MV-4-11 (cell line): Measurements from ENCODE around the gene TCHHL1.

Source experiments
- DNase-seq: peaks from one replicate; lab custom pipeline; 2025; lab: John Stamatoyannopoulos, UW

TCHHL1 gene

DNA sequence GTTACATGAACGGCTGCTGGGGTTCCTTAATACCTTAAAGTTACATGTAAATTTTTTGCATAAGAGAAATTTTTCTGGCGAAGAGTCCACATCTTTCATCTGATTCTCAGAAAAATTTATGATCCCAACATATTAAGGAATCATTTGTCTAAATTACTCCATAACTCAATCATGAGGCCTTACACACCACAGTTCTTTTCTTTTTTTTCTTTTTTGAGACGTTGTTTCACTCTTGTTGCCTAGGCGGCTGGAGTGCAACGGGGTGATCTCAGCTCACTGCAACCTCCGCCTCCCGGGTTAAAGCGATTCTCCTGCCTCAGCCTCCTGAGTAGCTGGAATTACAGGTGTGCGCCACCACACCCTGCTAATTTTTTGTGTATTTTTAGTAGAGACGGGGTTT, 50.0 kb downstream of the TCHHL1 start:
- DNase-seq: no peak

- peak; percentile 84 for DNase-seq
Observed at GRCh38 chr1:152036267-152037216, 52.3 kb downstream of the TCHHL1 start, which contains the start of gene S100A11. Gene S100A11 (minus strand): TSS chr1:152037004. CDS start chr1:152036915, 89 bp downstream.

- peak; percentile 13 for DNase-seq
Observed at GRCh38 chr1:152035539-152036266, 53.2 kb downstream of the TCHHL1 start.

DNA sequence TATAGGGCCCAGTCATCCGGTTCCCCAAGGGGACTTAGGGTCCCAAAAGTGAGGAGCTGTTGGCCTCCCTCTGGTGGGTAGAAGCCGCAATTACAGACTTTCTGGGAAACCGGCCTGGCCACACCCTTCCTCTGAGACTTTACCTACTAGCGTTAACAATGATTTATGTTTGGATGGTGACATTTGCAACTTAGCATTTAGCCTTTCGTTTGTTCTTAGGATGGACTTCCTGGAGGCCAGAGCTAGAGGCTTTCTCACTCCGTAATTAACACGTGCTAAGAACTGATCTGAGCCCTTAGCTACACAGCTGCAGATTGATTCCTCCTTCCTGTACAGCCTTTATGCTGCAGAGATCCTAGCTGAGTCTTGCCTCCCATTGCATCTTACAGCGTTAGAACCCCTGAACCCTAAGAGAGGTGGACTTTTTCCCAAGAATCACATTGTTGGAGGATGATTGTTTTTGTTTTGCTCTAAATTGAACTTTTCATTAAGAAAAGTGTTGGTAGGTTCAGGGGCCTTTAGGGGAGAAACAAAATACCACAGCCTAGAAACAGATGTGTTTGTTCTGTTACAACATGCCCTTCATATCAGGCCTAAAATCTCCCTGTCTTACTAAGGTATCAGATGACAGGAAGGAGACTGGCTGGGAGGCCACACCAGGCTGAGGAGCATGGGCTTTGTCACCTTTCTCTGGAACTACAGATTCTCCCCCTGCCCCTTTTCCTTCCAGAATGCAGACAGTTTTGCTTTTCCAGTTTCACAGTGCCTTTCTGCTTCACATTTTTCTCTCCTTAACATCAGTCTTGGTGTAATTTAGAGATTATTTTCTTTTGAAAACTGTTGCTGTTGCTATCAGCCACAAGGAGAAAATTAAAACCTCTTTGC, 54.0 kb downstream of the TCHHL1 start:
- DNase-seq: peak; percentile 83

- no peak for DNase-seq
Observed at GRCh38 chr1:152034324-152034653, 54.6 kb downstream of the TCHHL1 start.
